ENCODE results near the gene FBXO24.

The FBXO24 gene

GRCh38 chr7:100609958-100610357 lies 23.8 kb downstream of the FBXO24 start:
- Histone ChIP-seq H3K4me1 (no peaks in the 10 kb centered on the region), H3K27me3 (no peaks in the 10 kb centered on the region), H3K4me3 (ENCODE audit: low read depth, low read length) (no peak overlapping the region), H3K36me3 (peaks cover 32% of the 10 kb centered on the region), H3K9me3 (no peaks in the 10 kb centered on the region)
- no peak for TF ChIP-seq CTCF (IDR thresholded peaks at IDR 0.05; ENCODE audit: low read depth, low read length)
- no peak for DNase-seq

GRCh38 chr7:100611983-100612729 lies 26.0 kb downstream of the FBXO24 start, which contains the start of gene MOSPD3:
MOSPD3 (plus strand) TSS chr7:100612540; CDS start chr7:100612792, 252 bp downstream.
- no peaks in the 10 kb centered on the region for H3K9me3 ChIP-seq
- no peaks in the 10 kb centered on the region for H3K27me3 ChIP-seq
- TF ChIP-seq CTCF (IDR thresholded peaks at IDR 0.05; ENCODE audit: low read depth, low read length), result no peak

GRCh38 chr7:100612730-100613390 lies 26.7 kb downstream of the FBXO24 start:
- Histone ChIP-seq H3K36me3 (peaks cover 5% of the 10 kb centered on the region), H3K9me3 (no peaks in the 10 kb centered on the region), H3K4me3 (ENCODE audit: low read depth, low read length) (peak overlapping the region; percentile 74), H3K27me3 (no peaks in the 10 kb centered on the region), H3K4me1 (no peaks in the 10 kb centered on the region)
- peak; percentile 33 for TF ChIP-seq CTCF (IDR thresholded peaks at IDR 0.05; ENCODE audit: low read depth, low read length)
- no peak for DNase-seq

More at GRCh38 chr7:100611983-100612729, 26.0 kb downstream of the FBXO24 start, which contains the start of gene MOSPD3:
- H3K4me1 ChIP-seq, result no peaks in the 10 kb centered on the region
- H3K36me3 ChIP-seq, result peaks cover 12% of the 10 kb centered on the region
- peak; percentile 99 for DNase-seq
- peak within 1 kb of the TSS; percentile 74 for H3K4me3 ChIP-seq (ENCODE audit: low read depth, low read length)

- DNase-seq, result no peak
- Histone ChIP-seq H3K4me3 (ENCODE audit: low read depth, low read length) (no peak overlapping the region; the same call in 1 of the 2 replicates), H3K4me1 (no peaks in the 10 kb centered on the region), H3K9me3 (no peaks in the 10 kb centered on the region), H3K36me3 (no peaks in the 10 kb centered on the region), H3K27me3 (no peaks in the 10 kb centered on the region)
- no peak for TF ChIP-seq CTCF (IDR thresholded peaks at IDR 0.05; ENCODE audit: low read depth, low read length)
These were observed 27.5 kb downstream of the FBXO24 start for GRCh38 chr7:100613412-100614175.

- Histone ChIP-seq H3K4me1 (no peaks in the 10 kb centered on the region), H3K27me3 (no peaks in the 10 kb centered on the region), H3K4me3 (ENCODE audit: low read depth, low read length) (no peak overlapping the region), H3K9me3 (no peaks in the 10 kb centered on the region), H3K36me3 (no peaks in the 10 kb centered on the region)
- no peak for TF ChIP-seq CTCF (IDR thresholded peaks at IDR 0.05; ENCODE audit: low read depth, low read length)
- no peak for DNase-seq
These were observed 28.3 kb downstream of the FBXO24 start for GRCh38 chr7:100614308-100614861.
